Measurements from ENCODE around the gene LRRFIP1. TPM values are rescaled to one million over a fixed set of nuclear protein-coding genes. Genes with fewer than 3 reads are reported as not detected.
"Not testable (repeated sequence)": the region's sequence is repeated elsewhere in the genome, so short reads cannot be mapped to it uniquely, and the experiment has no call there.

The LRRFIP1 gene
- polyA plus RNA-seq, 1 experiment = 50.4 TPM

- ChIA-PET CTCF (interaction anchor here (0.5 to 8.9 kb wide), 6 partner anchors 11 to 402 kb away, joined by 3 to 72 read pairs (median 4); no protein-coding TSS in a partner anchor), POLR2A (no interaction called here)
- no peak for DNase-seq (ENCODE audit: low read depth)
- Histone ChIP-seq H3K4me3 (ENCODE audit: low read depth, low read length) (no peak overlapping the region), H3K36me3 (ENCODE audit: control insufficient read depth, insufficient read depth, low read length) (no peaks in the 10 kb centered on the region), H3K27me3 (ENCODE audit: control insufficient read depth, insufficient read depth, low read length) (no peaks in the 10 kb centered on the region)
- no peak for TF ChIP-seq CTCF (IDR thresholded peaks at IDR 0.05; ENCODE audit: insufficient read depth, low read depth, low read length)
Observed at GRCh38 chr2:237602409-237602808, 25.0 kb upstream of the LRRFIP1 start.

GRCh38 chr2:237603049-237603717, 24.2 kb upstream of the LRRFIP1 start:
- DNase-seq (ENCODE audit: low read depth) = no peak
- H3K36me3 ChIP-seq (ENCODE audit: control insufficient read depth, insufficient read depth, low read length) = no peaks in the 10 kb centered on the region
- CTCF ChIA-PET = interaction anchor here (0.5 to 8.9 kb wide), 4 partner anchors 10 to 403 kb away, joined by 3 to 72 read pairs (median 8); no protein-coding TSS in a partner anchor
- POLR2A ChIA-PET = no interaction called here
- H3K4me3 ChIP-seq (ENCODE audit: low read depth, low read length) = no peak overlapping the region
- no peaks in the 10 kb centered on the region for H3K27me3 ChIP-seq (ENCODE audit: control insufficient read depth, insufficient read depth, low read length)
- TF ChIP-seq CTCF (IDR thresholded peaks at IDR 0.05; ENCODE audit: insufficient read depth, low read depth, low read length) = no peak

GRCh38 chr2:237603718-237604362, 23.5 kb upstream of the LRRFIP1 start:
- H3K27me3 ChIP-seq (ENCODE audit: control insufficient read depth, insufficient read depth, low read length) = no peaks in the 10 kb centered on the region
- POLR2A ChIA-PET = no interaction called here
- CTCF ChIA-PET = interaction anchor here (1.0 to 8.9 kb wide), 3 partner anchors 11 to 141 kb away, joined by 4 to 72 read pairs (median 5); no protein-coding TSS in a partner anchor
- no peaks in the 10 kb centered on the region for H3K36me3 ChIP-seq (ENCODE audit: control insufficient read depth, insufficient read depth, low read length)
- H3K4me3 ChIP-seq (ENCODE audit: low read depth, low read length) = no peak overlapping the region
- no peak for TF ChIP-seq CTCF (IDR thresholded peaks at IDR 0.05; ENCODE audit: insufficient read depth, low read depth, low read length)
- no peak for DNase-seq (ENCODE audit: low read depth)

- no peaks in the 10 kb centered on the region for H3K27me3 ChIP-seq (ENCODE audit: control insufficient read depth, insufficient read depth, low read length)
- no peak overlapping the region for H3K4me3 ChIP-seq (ENCODE audit: low read depth, low read length)
- ChIA-PET POLR2A (no interaction called here), CTCF (interaction anchor here (1.0 to 8.9 kb wide), 3 partner anchors 11 to 141 kb away, joined by 4 to 72 read pairs (median 5); no protein-coding TSS in a partner anchor)
- no peak for TF ChIP-seq CTCF (IDR thresholded peaks at IDR 0.05; ENCODE audit: insufficient read depth, low read depth, low read length)
- H3K36me3 ChIP-seq (ENCODE audit: control insufficient read depth, insufficient read depth, low read length) = no peaks in the 10 kb centered on the region
- no peak for DNase-seq (ENCODE audit: low read depth)
Observed at GRCh38 chr2:237604391-237604790, 23.0 kb upstream of the LRRFIP1 start.

GRCh38 chr2:237604960-237605359, 22.4 kb upstream of the LRRFIP1 start:
- Histone ChIP-seq H3K4me3 (ENCODE audit: low read depth, low read length) (no peak overlapping the region), H3K36me3 (ENCODE audit: control insufficient read depth, insufficient read depth, low read length) (no peaks in the 10 kb centered on the region), H3K27me3 (ENCODE audit: control insufficient read depth, insufficient read depth, low read length) (no peaks in the 10 kb centered on the region)
- TF ChIP-seq CTCF (IDR thresholded peaks at IDR 0.05; ENCODE audit: insufficient read depth, low read depth, low read length) = peak; percentile 36
- CTCF ChIA-PET = interaction anchor here (1.0 to 8.9 kb wide), 5 partner anchors 10 to 140 kb away, joined by 3 to 72 read pairs (median 5); no protein-coding TSS in a partner anchor
- DNase-seq (ENCODE audit: low read depth) = no peak
- POLR2A ChIA-PET = no interaction called here

GRCh38 chr2:237606522-237606921, 20.9 kb upstream of the LRRFIP1 start:
- H3K36me3 ChIP-seq (ENCODE audit: control insufficient read depth, insufficient read depth, low read length); POLR2A ChIA-PET; DNase-seq (ENCODE audit: low read depth); H3K27me3 ChIP-seq (ENCODE audit: control insufficient read depth, insufficient read depth, low read length); H3K4me3 ChIP-seq (ENCODE audit: low read depth, low read length): not testable (repeated sequence)
- CTCF ChIA-PET = interaction anchor here (8.9 kb wide), 1 partner anchor 138 kb away, joined by 72 read pairs; no protein-coding TSS in a partner anchor
